ENCODE data around the gene GNG13.

Gene GNG13

GRCh38 chr16:847151-847550 lies 46.6 kb upstream of the GNG13 start:
- Histone ChIP-seq H3K27me3 (ENCODE audit: low read length) (no peaks in the 10 kb centered on the region), H3K9ac (ENCODE audit: low read length) (no peak overlapping the region), H3K4me3 (ENCODE audit: insufficient read depth, low read length, poor library complexity, severe bottlenecking) (no peak overlapping the region), H3F3A (ENCODE audit: insufficient read depth) (no peaks in the 10 kb centered on the region), H3K79me2 (ENCODE audit: insufficient read depth, low read length) (no peaks in the 10 kb centered on the region), H3K36me3 (ENCODE audit: low read length) (no peaks in the 10 kb centered on the region), H3K4me2 (ENCODE audit: low read depth, low read length, poor library complexity, severe bottlenecking) (no peak overlapping the region), H3K9me3 (ENCODE audit: insufficient read depth, low read length) (no peaks in the 10 kb centered on the region), H3K27ac (ENCODE audit: low read depth, low read length) (no peak overlapping the region), H4K20me1 (ENCODE audit: low read depth, low read length) (no peaks in the 10 kb centered on the region), H3K9me2 (replicated peaks; ENCODE audit: insufficient read depth, low read length) (no peaks in the 10 kb centered on the region), H2AFZ (ENCODE audit: low read depth, low read length, severe bottlenecking) (no peak overlapping the region)
- TF ChIP-seq EZH2phosphoT487 (conservative IDR thresholded peaks at IDR 0.05; ENCODE audit: low read length), result no peak
- TF ChIP-seq, protein P1, sequence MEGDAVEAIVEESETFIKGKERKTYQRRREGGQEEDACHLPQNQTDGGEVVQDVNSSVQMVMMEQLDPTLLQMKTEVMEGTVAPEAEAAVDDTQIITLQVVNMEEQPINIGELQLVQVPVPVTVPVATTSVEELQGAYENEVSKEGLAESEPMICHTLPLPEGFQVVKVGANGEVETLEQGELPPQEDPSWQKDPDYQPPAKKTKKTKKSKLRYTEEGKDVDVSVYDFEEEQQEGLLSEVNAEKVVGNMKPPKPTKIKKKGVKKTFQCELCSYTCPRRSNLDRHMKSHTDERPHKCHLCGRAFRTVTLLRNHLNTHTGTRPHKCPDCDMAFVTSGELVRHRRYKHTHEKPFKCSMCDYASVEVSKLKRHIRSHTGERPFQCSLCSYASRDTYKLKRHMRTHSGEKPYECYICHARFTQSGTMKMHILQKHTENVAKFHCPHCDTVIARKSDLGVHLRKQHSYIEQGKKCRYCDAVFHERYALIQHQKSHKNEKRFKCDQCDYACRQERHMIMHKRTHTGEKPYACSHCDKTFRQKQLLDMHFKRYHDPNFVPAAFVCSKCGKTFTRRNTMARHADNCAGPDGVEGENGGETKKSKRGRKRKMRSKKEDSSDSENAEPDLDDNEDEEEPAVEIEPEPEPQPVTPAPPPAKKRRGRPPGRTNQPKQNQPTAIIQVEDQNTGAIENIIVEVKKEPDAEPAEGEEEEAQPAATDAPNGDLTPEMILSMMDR (IDR thresholded peaks at IDR 0.05; ENCODE audit: insufficient read depth, low read length, poor library complexity, severe bottlenecking), result no peak

DNA sequence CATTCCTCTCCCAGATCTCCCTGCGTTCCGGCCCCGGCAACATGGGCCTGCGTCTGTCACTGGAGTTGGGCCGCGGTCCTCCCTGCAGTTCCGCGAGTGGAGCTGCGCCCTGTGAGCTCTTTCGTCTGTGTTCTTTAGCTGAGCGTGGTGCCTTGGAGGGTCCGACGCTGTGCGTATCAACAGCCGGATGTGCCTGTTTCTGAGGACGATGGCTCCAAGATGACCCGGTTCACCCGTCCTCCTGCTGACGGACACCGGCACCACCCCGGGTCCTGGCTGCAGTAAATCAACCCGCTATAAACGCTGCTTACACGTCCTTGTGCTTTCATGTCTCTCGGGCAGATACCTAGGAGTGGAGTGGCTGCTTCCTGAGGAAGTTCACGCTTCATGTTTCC lies 44.8 kb upstream of the GNG13 start:
- Histone ChIP-seq H3K4me3 (ENCODE audit: insufficient read depth, low read length, poor library complexity, severe bottlenecking) (no peak overlapping the region), H3K36me3 (ENCODE audit: low read length) (no peaks in the 10 kb centered on the region), H3K9ac (ENCODE audit: low read length) (no peak overlapping the region), H3F3A (ENCODE audit: insufficient read depth) (no peaks in the 10 kb centered on the region), H4K20me1 (ENCODE audit: low read depth, low read length) (no peaks in the 10 kb centered on the region), H3K27me3 (ENCODE audit: low read length) (no peaks in the 10 kb centered on the region), H2AFZ (ENCODE audit: low read depth, low read length, severe bottlenecking) (no peak overlapping the region), H3K9me3 (ENCODE audit: insufficient read depth, low read length) (no peaks in the 10 kb centered on the region), H3K79me2 (ENCODE audit: insufficient read depth, low read length) (no peaks in the 10 kb centered on the region), H3K9me2 (replicated peaks; ENCODE audit: insufficient read depth, low read length) (no peaks in the 10 kb centered on the region), H3K4me2 (ENCODE audit: low read depth, low read length, poor library complexity, severe bottlenecking) (no peak overlapping the region), H3K27ac (ENCODE audit: low read depth, low read length) (no peak overlapping the region)
- TF ChIP-seq EZH2phosphoT487 (conservative IDR thresholded peaks at IDR 0.05; ENCODE audit: low read length), result no peak
- TF ChIP-seq, protein P1 (IDR thresholded peaks at IDR 0.05; ENCODE audit: insufficient read depth, low read length, poor library complexity, severe bottlenecking), result no peak

DNA sequence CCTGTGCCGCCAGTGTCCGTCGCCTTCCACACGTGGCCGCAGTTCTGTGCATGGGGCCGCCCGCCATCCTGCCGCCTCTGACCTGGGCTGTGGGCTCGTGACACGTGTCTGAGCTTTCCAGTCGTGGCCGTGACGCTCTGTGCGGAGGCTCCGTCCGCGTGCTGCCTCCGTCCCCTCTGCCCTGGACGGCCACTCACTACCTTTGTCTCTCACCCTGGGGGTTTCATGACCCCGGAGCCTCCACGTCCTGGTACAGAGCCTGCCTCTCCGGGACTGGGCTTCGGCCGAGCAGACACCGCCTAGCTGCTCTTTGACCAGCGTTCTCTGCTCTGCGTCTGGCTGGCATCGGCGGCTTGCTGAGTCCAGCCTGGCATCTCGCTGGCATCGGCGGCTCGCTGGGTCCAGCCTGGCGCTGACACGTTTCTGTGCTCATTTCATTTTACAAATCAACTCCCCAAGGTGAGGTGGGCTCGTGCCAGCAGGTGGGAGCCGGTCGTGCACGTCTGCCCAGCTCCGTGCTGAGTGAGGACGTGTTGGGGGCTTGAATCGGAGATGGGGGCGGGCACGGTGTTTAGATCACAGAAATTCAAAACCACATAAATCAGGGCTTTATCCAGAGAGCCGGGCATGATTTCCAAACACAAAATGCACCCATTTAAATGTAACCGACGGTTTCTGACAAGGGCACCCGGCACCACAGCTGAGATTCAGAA lies 44.3 kb upstream of the GNG13 start:
- Histone ChIP-seq H2AFZ (ENCODE audit: low read depth, low read length, severe bottlenecking) (no peak overlapping the region), H3K36me3 (ENCODE audit: low read length) (no peaks in the 10 kb centered on the region), H3F3A (ENCODE audit: insufficient read depth) (no peaks in the 10 kb centered on the region), H3K9ac (ENCODE audit: low read length) (no peak overlapping the region), H3K27me3 (ENCODE audit: low read length) (no peaks in the 10 kb centered on the region), H3K9me3 (ENCODE audit: insufficient read depth, low read length) (no peaks in the 10 kb centered on the region), H3K4me2 (ENCODE audit: low read depth, low read length, poor library complexity, severe bottlenecking) (no peak overlapping the region), H3K27ac (ENCODE audit: low read depth, low read length) (no peak overlapping the region), H3K9me2 (replicated peaks; ENCODE audit: insufficient read depth, low read length) (no peaks in the 10 kb centered on the region), H3K4me3 (ENCODE audit: insufficient read depth, low read length, poor library complexity, severe bottlenecking) (no peak overlapping the region), H4K20me1 (ENCODE audit: low read depth, low read length) (no peaks in the 10 kb centered on the region), H3K79me2 (ENCODE audit: insufficient read depth, low read length) (no peaks in the 10 kb centered on the region)
- TF ChIP-seq EZH2phosphoT487 (conservative IDR thresholded peaks at IDR 0.05; ENCODE audit: low read length), result no peak
- TF ChIP-seq, protein P1 (IDR thresholded peaks at IDR 0.05; ENCODE audit: insufficient read depth, low read length, poor library complexity, severe bottlenecking), result no peak
